Esophagus squamous epithelium (tissue), 5 donors: Measurements from ENCODE around the gene NCAM1. TPM values are rescaled to one million over a fixed set of nuclear protein-coding genes. Genes with fewer than 3 reads are reported as not detected.

Experiments
- DNase-seq: peaks from one replicate; lab custom pipeline; 2025; lab: John Stamatoyannopoulos, UW
- H3K27ac ChIP-seq, 4 donors: fragments of 200-600 bp; sonication (generic); one replicate each; pipeline ENCODE4 v1.5.1; 2016 to 2019; ENCODE audit warnings: mild to moderate bottlenecking in 1 of 4
- H3K27me3 ChIP-seq, 4 donors: fragments of 200-600 bp; sonication (generic); 1 replicate in 3 of 4; 2 replicates in 1 of 4; pipeline versions ENCODE4 v1.5.1 to v1.6.0; 2017 to 2021; ENCODE audit warnings: antibody characterized with exemption in 1 of 4
- H3K36me3 ChIP-seq, 3 donors: fragments of 200-600 bp; sonication (generic); one replicate each; pipeline ENCODE4 v1.5.1; 2016 to 2019
- H3K4me1 ChIP-seq, 3 donors: fragments of 200-600 bp; sonication (generic); one replicate each; pipeline ENCODE4 v1.5.1; 2017 to 2019
- H3K4me3 ChIP-seq, 4 donors: fragments of 200-600 bp; sonication (generic); 1 replicate in 3 of 4; 2 replicates in 1 of 4; pipeline ENCODE4 v1.5.1; 2016 to 2019; ENCODE audit warnings: mild to moderate bottlenecking in 2 of 4, moderate library complexity in 1 of 4
- H3K9me3 ChIP-seq, 3 donors: fragments of 200-600 bp; sonication (generic); one replicate each; pipeline ENCODE4 v1.5.1; 2016 to 2019
- POLR2A ChIP-seq, 4 donors: fragments of 450-650 bp; IDR thresholded peaks; one replicate each; pipeline ENCODE4 v1.6.1; 2017; ENCODE audit warnings: antibody characterized with exemption in 4 of 4, mild to moderate bottlenecking in 4 of 4, moderate library complexity in 3 of 4
- WGBS, 2 donors: methylation state at CpG; one replicate each; pipeline ENCODE4 v1.1.5; 2018; 5-methylcytosine and 5-hydroxymethylcytosine counted together
- intact Hi-C: fragments of 100-400 bp; cut with DNase I; formaldehyde crosslinking; loops from one replicate; pipeline ENCODE4 v1.15.0; 2022
- total RNA-seq, 4 donors: library from RNA; depleted of rRNA; stranded (reverse); fragments of >200 nt; gene quantifications; one replicate each; pipeline ENCODE4 v1.1.0, GENCODE V29; 2016
- TF ChIP-seq, protein P1 (sequence below), 6 experiments: fragments of 450-650 bp in 4 of 6; fragments of 200-600 bp in 2 of 6; sonication (generic) in 2 of 6; IDR thresholded peaks; one replicate each; pipeline ENCODE4 v1.5.1; 2016 to 2019; ENCODE audit warnings: antibody characterized with exemption in 6 of 6, mild to moderate bottlenecking in 4 of 6, moderate library complexity in 4 of 6
- donor health status: DM: yes; HTN: yes; CAD: no.

The NCAM1 gene
- total RNA-seq, 4 donors from 2014 or later, result 1.6 to 16.4 (median 2.6) TPM

DNA sequence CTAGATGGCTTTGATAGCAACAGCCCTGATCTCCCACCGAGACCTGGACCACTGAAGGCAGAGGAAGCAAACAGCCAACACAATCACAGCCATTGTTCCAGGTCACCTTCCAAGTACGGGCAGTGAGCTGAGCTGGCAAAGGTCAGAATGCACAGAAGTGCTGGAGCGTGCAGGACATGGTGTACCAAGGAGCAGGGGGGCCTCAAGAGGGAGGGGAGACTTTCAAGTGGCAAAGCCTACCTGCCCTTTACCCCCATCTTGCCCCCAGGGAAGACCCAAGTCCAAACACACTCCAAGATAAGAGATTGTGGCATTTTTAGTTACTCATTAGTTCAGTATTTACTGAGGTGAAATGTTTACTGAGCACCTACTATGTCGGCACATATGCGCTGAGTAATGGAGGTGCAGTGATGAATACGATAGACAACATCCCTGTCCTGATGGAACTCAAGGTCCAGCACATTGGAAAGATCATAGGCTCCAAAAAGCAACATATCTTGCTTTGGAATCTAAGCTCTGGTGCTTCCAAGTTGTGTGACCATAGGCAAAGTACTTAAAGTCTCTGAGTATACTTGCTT, 327.2 kb downstream of the NCAM1 start:
- no peaks in the 10 kb centered on the region for H3K4me1 ChIP-seq
- no peaks in the 10 kb centered on the region for H3K9me3 ChIP-seq
- no peak for DNase-seq
- 77 to 90% methylated on average over 5 to 6 of the region's 6 CpGs for WGBS, 2 donors
- H3K4me3 ChIP-seq, result no peak overlapping the region
- no peaks in the 10 kb centered on the region for H3K36me3 ChIP-seq
- peaks cover 0 to 9% (median 0%) of the 10 kb centered on the region in 4 donors for H3K27me3 ChIP-seq
- TF ChIP-seq, protein P1, sequence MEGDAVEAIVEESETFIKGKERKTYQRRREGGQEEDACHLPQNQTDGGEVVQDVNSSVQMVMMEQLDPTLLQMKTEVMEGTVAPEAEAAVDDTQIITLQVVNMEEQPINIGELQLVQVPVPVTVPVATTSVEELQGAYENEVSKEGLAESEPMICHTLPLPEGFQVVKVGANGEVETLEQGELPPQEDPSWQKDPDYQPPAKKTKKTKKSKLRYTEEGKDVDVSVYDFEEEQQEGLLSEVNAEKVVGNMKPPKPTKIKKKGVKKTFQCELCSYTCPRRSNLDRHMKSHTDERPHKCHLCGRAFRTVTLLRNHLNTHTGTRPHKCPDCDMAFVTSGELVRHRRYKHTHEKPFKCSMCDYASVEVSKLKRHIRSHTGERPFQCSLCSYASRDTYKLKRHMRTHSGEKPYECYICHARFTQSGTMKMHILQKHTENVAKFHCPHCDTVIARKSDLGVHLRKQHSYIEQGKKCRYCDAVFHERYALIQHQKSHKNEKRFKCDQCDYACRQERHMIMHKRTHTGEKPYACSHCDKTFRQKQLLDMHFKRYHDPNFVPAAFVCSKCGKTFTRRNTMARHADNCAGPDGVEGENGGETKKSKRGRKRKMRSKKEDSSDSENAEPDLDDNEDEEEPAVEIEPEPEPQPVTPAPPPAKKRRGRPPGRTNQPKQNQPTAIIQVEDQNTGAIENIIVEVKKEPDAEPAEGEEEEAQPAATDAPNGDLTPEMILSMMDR (IDR thresholded peaks at IDR 0.05), result no peak
- TF ChIP-seq POLR2A (IDR thresholded peaks at IDR 0.05), result no peak
- intact Hi-C loops, result loop anchor here (5.0 to 10.0 kb wide), 2 partner anchors 704 to 1006 kb away; no protein-coding TSS in a partner anchor
- no peak overlapping the region for H3K27ac ChIP-seq

DNA sequence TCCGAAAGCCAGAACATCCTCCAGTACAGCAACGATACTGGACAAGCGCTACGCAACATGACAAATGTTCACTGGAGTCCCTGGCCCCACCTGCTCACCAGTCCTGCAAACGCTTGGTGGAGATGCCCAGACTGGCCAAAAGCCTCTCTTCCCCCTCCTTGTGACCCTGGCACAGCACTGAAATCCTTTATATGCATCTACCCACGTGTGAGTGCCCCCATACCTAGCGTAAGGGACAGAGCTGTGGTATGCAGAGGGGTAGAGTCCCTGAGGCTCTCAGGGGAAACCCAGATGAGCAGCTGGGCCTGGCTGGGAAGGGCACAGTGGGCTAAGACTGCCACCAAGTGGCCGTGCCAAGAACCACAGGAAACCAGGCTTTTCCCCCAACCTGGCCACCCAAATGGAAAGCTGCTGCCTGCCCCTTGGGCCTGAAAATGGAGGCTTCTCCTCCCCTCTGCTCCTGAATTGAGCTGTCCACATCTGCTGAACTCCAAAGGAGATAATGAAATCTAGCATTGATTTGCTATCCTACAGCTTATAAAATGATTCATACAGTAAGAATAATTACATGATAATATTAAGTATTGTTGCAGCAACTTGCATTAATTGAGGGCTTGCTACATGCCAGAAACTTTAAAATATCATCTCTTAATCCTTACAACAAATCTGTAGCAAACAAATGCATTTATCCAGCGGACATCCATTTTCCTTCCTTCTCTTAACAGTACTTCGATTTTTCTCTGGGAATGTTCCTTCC, 328.4 kb downstream of the NCAM1 start:
- intact Hi-C loops, result loop anchor here (5.0 to 10.0 kb wide), 2 partner anchors 705 to 1007 kb away; no protein-coding TSS in a partner anchor
- DNase-seq, result no peak
- Histone ChIP-seq H3K27ac (no peak overlapping the region), H3K36me3 (no peaks in the 10 kb centered on the region), H3K4me3 (no peak overlapping the region), H3K9me3 (no peaks in the 10 kb centered on the region), H3K4me1 (no peaks in the 10 kb centered on the region), H3K27me3 (peaks cover 0 to 21% (median 0%) of the 10 kb centered on the region in 4 donors)
- TF ChIP-seq POLR2A (IDR thresholded peaks at IDR 0.05), result no peak
- TF ChIP-seq, protein P1 (IDR thresholded peaks at IDR 0.05), result peak; percentile 59 to 91 (median 76)
- 52 to 56% methylated on average over 8 to 10 of the region's 10 CpGs for WGBS, 2 donors

DNA sequence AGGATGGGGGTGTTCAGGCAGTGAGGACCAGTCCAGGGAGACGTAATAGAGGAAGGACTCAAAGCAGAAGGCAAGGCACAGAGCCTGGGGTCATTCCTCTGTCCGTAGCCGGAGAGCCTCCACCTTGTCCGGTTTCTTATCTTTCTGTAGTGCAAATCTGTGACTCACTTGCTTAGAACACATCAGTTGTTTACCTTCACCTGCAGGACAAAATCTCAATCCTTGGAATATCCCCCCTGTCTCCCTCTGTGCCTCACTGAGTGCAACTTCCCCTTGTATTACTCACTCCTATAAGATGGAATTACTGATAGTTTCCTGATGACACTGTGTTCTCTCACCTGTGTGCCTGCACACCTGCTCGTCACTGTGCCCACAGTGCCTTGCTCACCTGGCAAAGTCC, 332.7 kb downstream of the NCAM1 start:
- WGBS, 2 donors, result 82 to 89% methylated on average over 5 of the region's 5 CpGs
- intact Hi-C loops, result no loop called here
- TF ChIP-seq, protein P1 (IDR thresholded peaks at IDR 0.05), result no peak

DNA sequence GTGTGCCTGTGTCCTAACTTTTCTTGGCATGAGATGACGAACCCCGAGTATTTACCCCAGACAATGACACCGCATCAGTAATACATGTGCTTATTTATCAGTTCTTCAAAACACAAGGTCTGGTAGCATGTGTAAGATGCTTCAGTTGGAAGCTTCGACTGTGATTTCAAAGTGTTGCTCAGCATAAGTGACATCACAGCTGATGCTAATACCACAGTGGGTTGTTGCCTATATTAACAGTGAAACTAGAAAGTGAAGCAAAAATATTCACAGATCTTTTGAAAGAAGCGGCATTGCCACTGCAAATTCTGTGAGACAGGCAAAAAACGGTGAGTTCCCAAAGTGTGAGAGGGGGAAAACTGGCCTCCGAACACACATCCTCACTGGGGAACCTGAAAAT, 334.8 kb downstream of the NCAM1 start:
- no peak for DNase-seq
- 71 to 81% methylated on average over 7 of the region's 7 CpGs for WGBS, 2 donors
- no peak for TF ChIP-seq POLR2A (IDR thresholded peaks at IDR 0.05)
- TF ChIP-seq, protein P1 (IDR thresholded peaks at IDR 0.05), result no peak
- H3K36me3 ChIP-seq, result no peaks in the 10 kb centered on the region
- no peaks in the 10 kb centered on the region for H3K9me3 ChIP-seq
- H3K27me3 ChIP-seq, result peaks cover 0 to 68% (median 0%) of the 10 kb centered on the region in 4 donors
- intact Hi-C loops, result no loop called here
- no peak overlapping the region for H3K27ac ChIP-seq
- H3K4me3 ChIP-seq, result no peak overlapping the region
- H3K4me1 ChIP-seq, result no peaks in the 10 kb centered on the region

More for the DNA sequence above, 332.7 kb downstream of the NCAM1 start:
- Histone ChIP-seq H3K4me3 (no peak overlapping the region), H3K9me3 (no peaks in the 10 kb centered on the region), H3K4me1 (no peaks in the 10 kb centered on the region), H3K27ac (no peak overlapping the region), H3K36me3 (no peaks in the 10 kb centered on the region), H3K27me3 (peaks cover 0 to 51% (median 0%) of the 10 kb centered on the region in 4 donors)
- DNase-seq, result no peak
